ENCODE results near the gene MMP25.

Gene MMP25

DNA sequence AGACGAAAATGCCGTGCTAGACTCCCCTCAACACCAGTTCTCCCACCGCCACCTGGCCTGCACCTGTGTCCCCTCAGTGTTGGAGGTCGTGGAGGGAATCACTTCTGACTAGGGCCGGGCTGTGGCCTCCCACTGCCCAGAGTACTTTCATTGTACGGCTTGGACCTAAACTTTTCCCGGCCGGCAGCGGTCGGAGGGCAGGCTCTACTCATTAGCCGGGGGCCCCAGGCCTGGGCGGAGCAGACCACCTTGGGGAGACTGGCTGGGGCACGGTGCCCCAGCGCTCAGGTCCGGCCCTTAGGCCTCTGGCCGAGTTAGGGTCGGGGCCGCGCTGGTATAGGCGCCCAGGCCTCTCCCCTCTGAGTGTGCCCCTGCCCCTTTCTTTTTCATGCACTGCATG lies 29.0 kb upstream of the MMP25 start:
- no peak for DNase-seq (ENCODE audit: low read depth)

DNA sequence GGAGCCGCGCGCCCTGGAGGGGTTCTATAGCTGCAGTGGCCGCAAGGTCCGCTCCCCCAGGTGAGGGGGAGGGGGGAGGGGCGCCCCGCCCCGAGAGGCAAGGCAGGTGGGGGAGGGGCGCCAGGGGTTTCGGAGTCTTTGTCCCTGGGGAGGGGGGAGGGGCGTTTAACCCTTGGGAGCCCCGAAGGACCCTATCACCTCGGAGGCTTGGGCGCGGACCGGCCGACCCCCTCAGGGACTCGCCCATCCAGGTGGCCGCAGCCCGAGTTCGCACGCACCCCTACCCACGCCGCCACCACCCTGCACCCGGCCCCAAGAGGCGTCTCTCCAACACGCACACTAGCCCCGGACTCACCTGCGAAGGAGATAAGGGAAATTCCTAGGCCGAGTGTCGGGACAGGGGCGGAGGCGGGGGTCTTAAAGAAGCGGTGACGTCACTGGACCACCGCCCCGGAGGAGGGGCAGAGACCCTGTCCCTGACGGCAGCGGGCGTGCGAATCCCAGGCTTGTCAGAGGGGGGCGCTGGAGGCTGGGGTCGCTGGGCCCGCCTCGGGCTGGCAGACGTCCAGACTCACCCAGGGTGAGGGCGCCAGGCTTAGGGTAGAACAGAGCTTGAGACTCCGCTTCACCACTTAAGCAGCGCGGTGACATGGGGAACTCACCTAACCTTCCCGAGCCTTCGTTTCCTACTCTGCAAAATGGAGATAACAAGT lies 28.4 kb upstream of the MMP25 start, which contains the start of gene CLDN6:
Gene CLDN6, minus strand, starts transcription at position 390 of the 713 bp plus-strand sequence. CDS start 2,162 bp downstream, outside the sequence.
- DNase-seq (ENCODE audit: low read depth): no peak

DNA sequence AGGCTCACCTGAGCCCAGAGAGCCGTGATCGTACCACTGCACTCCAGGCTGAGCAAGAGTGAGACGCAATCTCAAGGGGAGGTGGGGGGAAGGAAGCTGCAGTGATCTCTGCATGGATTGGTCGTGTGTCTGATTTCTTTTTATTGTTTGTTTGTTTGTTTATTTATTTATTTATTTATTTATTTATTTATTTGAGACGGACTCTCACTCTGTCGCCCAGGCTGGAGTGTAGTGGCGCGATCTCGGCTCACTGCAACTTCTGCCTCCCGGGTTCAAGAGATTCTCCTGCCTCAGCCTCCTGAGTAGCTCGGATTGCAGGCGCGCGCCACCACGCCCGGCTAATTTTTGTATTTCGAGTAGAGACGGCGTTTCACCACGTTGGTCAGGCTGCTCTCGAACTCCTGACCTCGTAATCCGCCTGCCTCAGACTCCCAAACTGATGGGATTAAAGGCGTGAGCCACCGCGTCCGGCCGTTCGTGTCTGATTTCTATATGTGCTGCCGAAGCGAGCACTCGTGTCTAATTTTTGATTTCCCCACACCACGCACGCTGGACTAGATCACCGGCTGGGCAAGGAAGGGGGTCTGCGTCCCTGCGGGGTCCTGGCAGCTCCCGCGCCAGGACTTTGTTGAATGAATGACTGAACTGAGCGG lies 26.6 kb upstream of the MMP25 start:
- no peak for DNase-seq (ENCODE audit: low read depth)

DNA sequence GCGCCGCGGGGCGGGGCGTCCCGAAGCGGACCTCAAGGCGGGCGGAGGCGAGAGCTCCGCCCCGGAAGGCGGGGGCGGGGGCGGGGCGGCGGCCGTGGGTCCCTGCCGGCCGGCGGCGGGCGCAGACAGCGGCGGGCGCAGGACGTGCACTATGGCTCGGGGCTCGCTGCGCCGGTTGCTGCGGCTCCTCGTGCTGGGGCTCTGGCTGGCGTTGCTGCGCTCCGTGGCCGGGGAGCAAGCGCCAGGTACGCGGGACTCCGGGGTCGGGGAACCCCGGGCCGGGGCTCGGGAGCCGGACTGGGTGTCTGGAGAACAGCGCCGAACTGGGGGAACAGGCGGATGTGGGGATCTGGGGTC lies 26.1 kb upstream of the MMP25 start, which contains the start of gene TNFRSF12A:
Gene TNFRSF12A, plus strand, starts transcription at position 122 of the 357 bp plus-strand sequence. Its CDS starts 30 bp downstream, at position 152.
- DNase-seq (ENCODE audit: low read depth): no peak

GRCh38 chr16:3020604-3021448 lies 25.5 kb upstream of the MMP25 start:
- DNase-seq (ENCODE audit: low read depth): no peak

DNA sequence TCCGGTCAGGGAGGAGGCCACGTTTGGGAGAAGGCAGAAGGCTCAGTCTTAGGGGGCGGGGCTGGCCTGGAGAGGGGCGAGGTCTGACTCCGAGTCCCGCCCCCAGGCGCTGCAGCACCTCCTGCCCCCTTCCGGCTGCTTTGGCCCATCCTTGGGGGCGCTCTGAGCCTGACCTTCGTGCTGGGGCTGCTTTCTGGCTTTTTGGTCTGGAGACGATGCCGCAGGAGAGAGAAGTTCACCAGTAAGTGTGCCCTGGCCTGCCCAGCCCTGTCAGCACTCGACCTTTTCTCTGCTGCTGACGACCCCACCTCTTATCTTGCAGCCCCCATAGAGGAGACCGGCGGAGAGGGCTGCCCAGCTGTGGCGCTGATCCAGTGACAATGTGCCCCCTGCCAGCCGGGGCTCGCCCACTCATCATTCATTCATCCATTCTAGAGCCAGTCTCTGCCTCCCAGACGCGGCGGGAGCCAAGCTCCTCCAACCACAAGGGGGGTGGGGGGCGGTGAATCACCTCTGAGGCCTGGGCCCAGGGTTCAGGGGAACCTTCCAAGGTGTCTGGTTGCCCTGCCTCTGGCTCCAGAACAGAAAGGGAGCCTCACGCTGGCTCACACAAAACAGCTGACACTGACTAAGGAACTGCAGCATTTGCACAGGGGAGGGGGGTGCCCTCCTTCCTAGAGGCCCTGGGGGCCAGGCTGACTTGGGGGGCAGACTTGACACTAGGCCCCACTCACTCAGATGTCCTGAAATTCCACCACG lies 24.7 kb upstream of the MMP25 start:
- DNase-seq (ENCODE audit: low read depth): peak; percentile 64

GRCh38 chr16:3022208-3022683 lies 24.1 kb upstream of the MMP25 start:
- peak; percentile 78 for DNase-seq (ENCODE audit: low read depth)

DNA sequence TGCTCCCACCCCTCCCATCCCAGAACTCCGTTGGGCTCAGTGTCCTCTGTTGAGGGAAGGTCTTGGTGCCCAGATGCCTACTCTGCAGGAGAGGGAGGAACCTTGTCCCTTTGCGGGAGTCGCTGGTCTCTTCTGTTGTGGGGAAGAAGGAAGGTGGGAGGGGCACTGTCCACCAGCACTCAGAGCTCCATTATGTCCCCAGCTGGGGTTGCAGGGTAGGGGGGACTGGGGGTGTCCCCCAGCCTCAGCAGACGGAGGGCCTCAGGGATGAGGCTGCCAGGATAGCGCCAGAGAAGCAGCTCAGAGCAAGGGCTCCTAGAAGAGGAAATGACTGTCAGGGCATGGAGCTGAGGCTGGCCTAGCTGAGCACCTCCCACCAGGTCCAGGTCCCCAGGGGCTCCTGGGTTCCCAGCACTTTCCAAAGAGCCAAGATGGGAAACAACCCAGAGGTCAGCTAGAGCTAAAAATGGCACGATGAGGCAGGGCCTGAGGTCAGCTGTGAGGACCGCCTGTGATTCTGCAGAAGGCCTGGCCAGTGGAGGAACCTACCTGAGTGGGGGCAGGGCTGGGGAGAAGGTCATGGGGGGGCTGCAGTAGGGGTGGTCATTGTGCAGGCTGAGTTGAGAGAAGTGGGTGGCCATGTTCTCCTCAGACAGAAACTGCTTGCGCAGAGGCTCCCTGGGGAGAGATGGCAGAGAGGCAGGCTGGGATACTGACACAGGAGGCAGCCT lies 23.5 kb upstream of the MMP25 start:
- no peak for DNase-seq (ENCODE audit: low read depth)

GRCh38 chr16:3023415-3023668 lies 23.0 kb upstream of the MMP25 start:
- no peak for DNase-seq (ENCODE audit: low read depth)

DNA sequence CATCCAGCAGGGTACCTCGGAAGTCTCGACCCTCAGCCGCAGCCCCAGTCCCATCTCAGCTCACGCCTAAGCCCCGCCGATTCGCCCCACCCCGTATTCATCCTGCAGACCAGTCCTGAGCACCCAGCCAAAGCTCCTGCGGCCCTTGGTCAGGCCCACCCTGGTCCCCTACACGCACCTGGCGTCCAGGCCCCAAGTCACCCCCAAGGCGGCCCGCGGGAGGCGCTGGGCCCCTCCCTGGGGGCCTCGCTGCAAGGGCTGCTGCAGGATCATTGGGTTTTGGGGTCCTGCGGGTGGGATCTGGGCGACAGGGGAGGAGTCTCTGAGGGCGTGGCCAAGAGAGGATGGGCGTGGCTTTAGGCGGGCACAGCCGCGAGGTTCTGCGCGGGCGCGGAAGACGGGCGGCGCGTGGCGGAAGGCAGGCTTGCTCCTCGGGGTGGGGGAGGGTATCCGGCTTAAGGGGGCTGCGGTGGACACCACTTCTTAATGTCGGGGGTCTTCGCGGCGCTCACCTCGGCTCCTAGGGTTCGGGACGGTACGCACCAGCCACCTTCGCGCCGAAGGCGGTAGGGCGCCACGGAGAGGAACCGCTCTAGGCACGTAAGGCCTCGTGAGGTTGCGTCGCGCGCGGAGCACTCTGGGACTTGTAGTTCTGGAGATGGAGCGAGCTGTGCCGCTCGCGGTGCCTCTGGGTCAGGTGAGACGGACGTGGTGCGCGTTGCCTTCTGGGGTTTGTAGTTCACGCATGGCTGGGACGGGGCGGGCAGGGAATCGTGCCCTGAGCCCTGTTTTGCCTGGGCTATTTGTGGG lies 22.5 kb upstream of the MMP25 start, which contains the start of the genes HCFC1R1 and THOC6:
Gene HCFC1R1, minus strand, starts transcription at position 274 of the 810 bp plus-strand sequence. Its CDS starts 1 bp downstream, at position 273.
Gene THOC6, plus strand, starts transcription at position 367 of the 810 bp plus-strand sequence. Its CDS starts 292 bp downstream, at position 659.
- DNase-seq (ENCODE audit: low read depth): peak; percentile 88

DNA sequence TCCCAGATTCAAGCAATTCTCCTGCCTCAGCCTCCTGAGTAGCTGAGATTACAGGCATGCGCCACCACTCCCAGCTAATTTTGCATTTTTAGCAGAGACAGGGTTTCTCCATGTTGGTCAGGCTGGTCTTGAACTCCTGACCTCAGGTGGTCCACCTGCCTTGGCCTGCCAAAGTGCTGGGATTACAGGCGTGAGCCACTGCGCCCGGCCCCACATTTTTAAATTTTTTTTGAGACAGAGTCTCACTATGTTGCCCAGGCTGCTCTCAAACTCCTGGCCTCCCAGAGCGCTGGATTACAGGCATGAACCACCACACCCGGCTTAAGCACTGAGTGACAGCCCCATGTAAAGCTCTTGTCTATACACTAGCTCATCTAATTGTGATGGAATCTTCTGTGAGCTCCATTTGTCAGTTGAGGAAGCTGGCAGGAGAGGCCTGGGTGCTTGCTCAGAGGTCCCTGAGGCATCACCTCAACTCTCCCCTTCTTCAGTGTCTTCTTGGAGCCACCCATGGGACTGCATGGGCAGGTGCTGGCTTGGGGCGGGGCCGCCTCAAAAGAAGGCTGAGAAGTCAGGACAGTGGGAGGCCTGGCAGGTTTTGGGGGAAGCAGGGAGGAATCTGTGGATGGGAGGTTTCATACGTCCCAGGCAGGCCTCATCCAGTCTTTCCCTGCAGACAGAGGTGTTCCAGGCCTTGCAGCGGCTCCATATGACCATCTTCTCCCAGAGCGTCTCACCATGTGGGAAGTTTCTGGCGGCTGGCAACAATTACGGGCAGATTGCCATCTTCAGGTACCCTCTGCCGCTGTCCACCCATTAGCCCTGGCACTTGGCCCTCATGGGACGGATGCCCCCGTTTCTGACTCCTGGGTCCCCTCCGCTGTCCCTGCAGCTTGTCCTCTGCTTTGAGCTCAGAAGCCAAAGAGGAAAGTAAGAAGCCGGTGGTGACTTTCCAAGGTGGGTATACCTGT lies 21.0 kb upstream of the MMP25 start:
- DNase-seq (ENCODE audit: low read depth): no peak

DNA sequence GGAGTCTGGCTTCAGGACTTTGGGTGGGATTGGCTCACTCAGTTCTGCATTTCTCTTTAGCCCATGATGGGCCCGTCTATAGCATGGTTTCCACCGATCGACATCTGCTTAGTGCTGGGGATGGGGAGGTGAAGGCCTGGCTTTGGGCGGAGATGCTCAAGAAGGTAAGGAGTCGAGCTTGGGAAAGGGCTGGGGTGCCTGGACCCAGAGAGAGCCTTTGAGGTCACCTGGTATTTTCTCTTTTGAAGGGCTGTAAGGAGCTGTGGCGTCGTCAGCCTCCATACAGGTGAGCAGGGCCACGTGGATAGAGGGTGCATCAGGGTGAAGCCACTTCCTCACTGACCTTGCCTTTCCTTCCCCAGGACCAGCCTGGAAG lies 20.4 kb upstream of the MMP25 start:
- no peak for DNase-seq (ENCODE audit: low read depth)

- no peak for DNase-seq (ENCODE audit: low read depth)
These were observed 19.5 kb upstream of the MMP25 start for GRCh38 chr16:3026609-3027488.

GRCh38 chr16:3027489-3027795 lies 18.9 kb upstream of the MMP25 start:
- DNase-seq (ENCODE audit: low read depth): no peak

GRCh38 chr16:3027983-3028715 lies 18.2 kb upstream of the MMP25 start:
- peak; percentile 74 for DNase-seq (ENCODE audit: low read depth)

DNA sequence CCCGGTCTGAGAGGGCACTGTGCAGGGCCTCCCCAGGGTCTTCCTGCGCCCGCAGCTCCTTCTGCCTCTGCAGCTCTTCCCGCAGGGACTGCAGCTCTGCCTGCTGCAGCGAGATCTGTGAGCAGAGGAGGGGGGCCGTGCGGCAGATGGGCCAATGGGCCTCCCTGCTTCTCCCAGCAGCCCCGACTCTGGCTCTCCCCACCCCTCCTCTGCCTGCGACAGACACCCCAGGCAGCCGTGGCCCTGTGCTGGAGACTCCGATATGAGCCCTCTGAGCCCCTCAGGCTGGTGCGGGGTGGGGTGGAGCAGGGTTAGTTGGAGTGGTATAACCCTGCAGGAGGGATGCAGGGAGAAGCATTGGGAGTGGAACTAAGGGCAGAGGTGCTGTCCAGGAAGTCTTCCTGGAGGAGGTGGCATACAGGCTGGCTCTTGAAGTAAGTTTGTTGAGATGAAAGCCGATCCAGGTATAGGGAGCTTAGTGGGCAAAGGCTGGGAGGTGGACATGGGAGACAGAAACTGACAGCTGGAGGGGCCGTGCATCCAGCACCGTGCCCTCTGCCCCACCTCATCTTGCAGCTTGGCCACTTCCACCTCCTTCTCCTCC lies 17.5 kb upstream of the MMP25 start:
- DNase-seq (ENCODE audit: low read depth): no peak
